ENCODE measurements around the gene ZBTB8A. TPM values are rescaled to one million over a fixed set of nuclear protein-coding genes. Genes with fewer than 3 reads are reported as not detected.
"Not testable (repeated sequence)": the region's sequence is repeated elsewhere in the genome, so short reads cannot be mapped to it uniquely, and the experiment has no call there.

Gene ZBTB8A
- total RNA-seq, 1 donor from 2014 or later = 2.9 TPM

GRCh38 chr1:32528550-32528949 lies 10.7 kb upstream of the ZBTB8A start:
- intact Hi-C loops (cut with DNase I); DNase-seq; ATAC-seq (ENCODE audit: poor library complexity): not testable (repeated sequence)

- no peak for DNase-seq
- no peak for ATAC-seq (ENCODE audit: poor library complexity)
- intact Hi-C loops (cut with DNase I) = no loop called here
Measured at GRCh38 chr1:32533792-32534327, 5.4 kb upstream of the ZBTB8A start.

- intact Hi-C loops (cut with DNase I) = no loop called here
- no peak for ATAC-seq (ENCODE audit: poor library complexity)
- DNase-seq = no peak
Measured at GRCh38 chr1:32536117-32536516, 3.1 kb upstream of the ZBTB8A start.

- no peak for ATAC-seq (ENCODE audit: poor library complexity)
- intact Hi-C loops (cut with DNase I) = no loop called here
- DNase-seq = no peak
Measured at GRCh38 chr1:32536764-32537163, 2.5 kb upstream of the ZBTB8A start.

GRCh38 chr1:32539584-32540571 lies 651 bp downstream of the ZBTB8A start:
- peak; percentile 46 for DNase-seq
- intact Hi-C loops (cut with DNase I) = no loop called here
- peak; percentile 70 for ATAC-seq (ENCODE audit: poor library complexity)

- ATAC-seq (ENCODE audit: poor library complexity) (no peak), DNase-seq (no peak)
- intact Hi-C loops (cut with DNase I) = no loop called here
Measured at GRCh38 chr1:32540605-32541004, 1.4 kb downstream of the ZBTB8A start.

- ATAC-seq (ENCODE audit: poor library complexity) (no peak), DNase-seq (no peak)
- intact Hi-C loops (cut with DNase I) = no loop called here
Measured at GRCh38 chr1:32541064-32541566, 1.9 kb downstream of the ZBTB8A start.

GRCh38 chr1:32546611-32547010 lies 7.4 kb downstream of the ZBTB8A start:
- DNase-seq (no peak), ATAC-seq (ENCODE audit: poor library complexity) (no peak)
- intact Hi-C loops (cut with DNase I) = no loop called here

GRCh38 chr1:32549616-32550015 lies 10.4 kb downstream of the ZBTB8A start:
- DNase-seq (no peak), ATAC-seq (ENCODE audit: poor library complexity) (no peak)
- intact Hi-C loops (cut with DNase I) = no loop called here

GRCh38 chr1:32554288-32554687 lies 15.1 kb downstream of the ZBTB8A start:
- intact Hi-C loops (cut with DNase I) = no loop called here
- ATAC-seq (ENCODE audit: poor library complexity) (no peak), DNase-seq (no peak)

- ATAC-seq (ENCODE audit: poor library complexity); intact Hi-C loops (cut with DNase I); DNase-seq: not testable (repeated sequence)
Measured at GRCh38 chr1:32557035-32557434, 17.8 kb downstream of the ZBTB8A start.

- DNase-seq (no peak), ATAC-seq (ENCODE audit: poor library complexity) (no peak)
- intact Hi-C loops (cut with DNase I) = no loop called here
Measured at GRCh38 chr1:32557812-32558211, 18.6 kb downstream of the ZBTB8A start.

GRCh38 chr1:32568929-32569328 lies 29.7 kb downstream of the ZBTB8A start:
- no peak for DNase-seq
- intact Hi-C loops (cut with DNase I) = no loop called here
- no peak for ATAC-seq (ENCODE audit: poor library complexity)

- ATAC-seq (ENCODE audit: poor library complexity) = no peak
- intact Hi-C loops (cut with DNase I) = no loop called here
- no peak for DNase-seq
Measured at GRCh38 chr1:32580348-32581017, 41.3 kb downstream of the ZBTB8A start.

- intact Hi-C loops (cut with DNase I) = no loop called here
- no peak for ATAC-seq (ENCODE audit: poor library complexity)
Measured at GRCh38 chr1:32592943-32593342, 53.7 kb downstream of the ZBTB8A start.

GRCh38 chr1:32600034-32600433 lies 60.8 kb downstream of the ZBTB8A start:
- intact Hi-C loops (cut with DNase I) = no loop called here
- ATAC-seq (ENCODE audit: poor library complexity) (no peak), DNase-seq (no peak)

More at GRCh38 chr1:32592943-32593342, 53.7 kb downstream of the ZBTB8A start:
- DNase-seq = no peak

- DNase-seq = no peak
- no peak for ATAC-seq (ENCODE audit: poor library complexity)
- intact Hi-C loops (cut with DNase I) = no loop called here
Measured at GRCh38 chr1:32605711-32606424, 66.6 kb downstream of the ZBTB8A start.

- intact Hi-C loops (cut with DNase I) = no loop called here
- no peak for ATAC-seq (ENCODE audit: poor library complexity)
- DNase-seq = no peak
Measured at GRCh38 chr1:32606565-32607371, 67.5 kb downstream of the ZBTB8A start.
